HEK293 (cell line): ENCODE measurements around the gene NGB.
A peak's percentile ranks its signal among the peaks of the same experiment; 100 is the strongest.

Source experiments
- BCL11B ChIP-seq: fragments of 450-650 bp; formaldehyde crosslinking; IDR thresholded peaks from 2 replicates; pipeline ENCODE4 v1.5.1; 2016; ENCODE audit warnings: low read depth, missing biosample characterization, missing genetic modification characterization
- ELK4 ChIP-seq: IDR thresholded peaks from 2 replicates; pipeline ENCODE4 v1.6.1; 2011; ENCODE audit warnings: mild to moderate bottlenecking, low read depth, low read length, borderline replicate concordance
- GFI1B ChIP-seq: fragments of 450-650 bp; formaldehyde crosslinking; IDR thresholded peaks from 2 replicates; pipeline ENCODE4 v1.5.1; 2016; ENCODE audit warnings: missing biosample characterization, missing genetic modification characterization
- PRDM4 ChIP-seq: fragments of 450-650 bp; formaldehyde crosslinking; IDR thresholded peaks from 2 replicates; pipeline ENCODE4 v1.5.1; 2017; ENCODE audit warnings: missing biosample characterization, missing genetic modification characterization
- SP2 ChIP-seq: fragments of 450-650 bp; formaldehyde crosslinking; IDR thresholded peaks from 2 replicates; pipeline ENCODE4 v1.5.1; 2016; ENCODE audit warnings: missing biosample characterization, missing genetic modification characterization
- SP3 ChIP-seq: fragments of 450-650 bp; formaldehyde crosslinking; IDR thresholded peaks from 2 replicates; pipeline ENCODE4 v1.5.1; 2016; ENCODE audit warnings: missing biosample characterization, missing genetic modification characterization
- YY2 ChIP-seq: fragments of 450-650 bp; formaldehyde crosslinking; IDR thresholded peaks from 2 replicates; pipeline ENCODE4 v1.5.1; 2016; ENCODE audit warnings: missing biosample characterization, missing genetic modification characterization
- ZBTB20 ChIP-seq: fragments of 450-650 bp; formaldehyde crosslinking; IDR thresholded peaks from 2 replicates; pipeline ENCODE4 v1.5.1; 2016; ENCODE audit warnings: missing biosample characterization, missing genetic modification characterization
- ZFP3 ChIP-seq: fragments of 450-650 bp; formaldehyde crosslinking; IDR thresholded peaks from 2 replicates; pipeline ENCODE4 v1.5.1; 2016; ENCODE audit warnings: low read depth, missing biosample characterization, missing genetic modification characterization
- ZFP69B ChIP-seq: fragments of 450-650 bp; formaldehyde crosslinking; IDR thresholded peaks from 2 replicates; pipeline ENCODE4 v1.5.1; 2016; ENCODE audit warnings: missing biosample characterization, missing genetic modification characterization
- ZNF202 ChIP-seq: fragments of 450-650 bp; formaldehyde crosslinking; IDR thresholded peaks from 2 replicates; pipeline ENCODE4 v1.5.1; 2016; ENCODE audit warnings: missing biosample characterization, missing genetic modification characterization, borderline replicate concordance
- ZNF280C ChIP-seq: fragments of 450-650 bp; formaldehyde crosslinking; IDR thresholded peaks from 2 replicates; pipeline ENCODE4 v1.5.1; 2016; ENCODE audit warnings: missing biosample characterization, missing genetic modification characterization
- ZNF324 ChIP-seq: fragments of 450-650 bp; formaldehyde crosslinking; IDR thresholded peaks from 2 replicates; pipeline ENCODE4 v1.5.1; 2016; ENCODE audit warnings: missing biosample characterization, missing genetic modification characterization
- ZNF335 ChIP-seq: fragments of 450-650 bp; formaldehyde crosslinking; conservative IDR thresholded peaks from 2 replicates; pipeline ENCODE4 v1.5.1; 2016; ENCODE audit warnings: missing biosample characterization, missing genetic modification characterization
- ZNF341 ChIP-seq: fragments of 450-650 bp; formaldehyde crosslinking; IDR thresholded peaks from 2 replicates; pipeline ENCODE4; 2016; ENCODE audit warnings: low read depth, missing biosample characterization, missing genetic modification characterization
- ZNF449 ChIP-seq: fragments of 450-650 bp; formaldehyde crosslinking; IDR thresholded peaks from 2 replicates; pipeline ENCODE4 v1.5.1; 2017; ENCODE audit warnings: missing biosample characterization, mild to moderate bottlenecking, missing genetic modification characterization, moderate library complexity
- ZNF510 ChIP-seq: fragments of 450-650 bp; formaldehyde crosslinking; IDR thresholded peaks from 2 replicates; pipeline ENCODE4 v1.5.1; 2018; ENCODE audit warnings: mild to moderate bottlenecking, missing genetic modification characterization, missing biosample characterization; ENCODE audit not compliant: insufficient replicate concordance
- ZNF548 ChIP-seq: fragments of 450-650 bp; formaldehyde crosslinking; IDR thresholded peaks from 2 replicates; pipeline ENCODE4 v1.5.1; 2016; ENCODE audit warnings: missing biosample characterization, missing genetic modification characterization
- ZNF555 ChIP-seq: fragments of 450-650 bp; formaldehyde crosslinking; conservative IDR thresholded peaks from 2 replicates; pipeline ENCODE4 v1.5.1; 2017; ENCODE audit warnings: missing biosample characterization, mild to moderate bottlenecking, missing genetic modification characterization, inconsistent platforms
- ZNF561 ChIP-seq: fragments of 450-650 bp; IDR thresholded peaks from 2 replicates; pipeline ENCODE4 v1.5.1; 2018; ENCODE audit warnings: missing biosample characterization, missing genetic modification characterization, borderline replicate concordance
- ZNF585B ChIP-seq: fragments of 450-650 bp; formaldehyde crosslinking; IDR thresholded peaks from 2 replicates; pipeline ENCODE4 v1.5.1; 2016; ENCODE audit warnings: missing biosample characterization, missing genetic modification characterization
- ZNF610 ChIP-seq: fragments of 450-650 bp; formaldehyde crosslinking; IDR thresholded peaks from 2 replicates; pipeline ENCODE4 v1.5.1; 2016; ENCODE audit warnings: missing biosample characterization, missing genetic modification characterization, borderline replicate concordance
- ZNF654 ChIP-seq: fragments of 450-650 bp; formaldehyde crosslinking; IDR thresholded peaks from 2 replicates; pipeline ENCODE4 v1.5.1; 2016; ENCODE audit warnings: low read depth, missing biosample characterization, missing genetic modification characterization
- ZNF670 ChIP-seq: fragments of 450-650 bp; formaldehyde crosslinking; IDR thresholded peaks from 2 replicates; pipeline ENCODE4 v1.5.1; 2016; ENCODE audit warnings: missing biosample characterization, missing genetic modification characterization, low read depth
- ZNF704 ChIP-seq: fragments of 450-650 bp; formaldehyde crosslinking; IDR thresholded peaks from 2 replicates; pipeline ENCODE4 v1.5.1; 2016; ENCODE audit warnings: missing biosample characterization, missing genetic modification characterization
- ZNF830 ChIP-seq: fragments of 450-650 bp; IDR thresholded peaks from 2 replicates; pipeline ENCODE4 v1.5.0; 2018; ENCODE audit warnings: missing biosample characterization, missing genetic modification characterization, low read depth, mild to moderate bottlenecking, moderate library complexity
- ZNF837 ChIP-seq: fragments of 450-650 bp; formaldehyde crosslinking; IDR thresholded peaks from 2 replicates; pipeline ENCODE4 v1.5.1; 2016; ENCODE audit warnings: missing biosample characterization, missing genetic modification characterization
- TF ChIP-seq, protein P1 (sequence below): fragments of 450-650 bp; formaldehyde crosslinking; IDR thresholded peaks from 2 replicates; pipeline ENCODE4 v1.5.1; 2016; ENCODE audit warnings: missing biosample characterization, missing genetic modification characterization

Gene NGB

DNA sequence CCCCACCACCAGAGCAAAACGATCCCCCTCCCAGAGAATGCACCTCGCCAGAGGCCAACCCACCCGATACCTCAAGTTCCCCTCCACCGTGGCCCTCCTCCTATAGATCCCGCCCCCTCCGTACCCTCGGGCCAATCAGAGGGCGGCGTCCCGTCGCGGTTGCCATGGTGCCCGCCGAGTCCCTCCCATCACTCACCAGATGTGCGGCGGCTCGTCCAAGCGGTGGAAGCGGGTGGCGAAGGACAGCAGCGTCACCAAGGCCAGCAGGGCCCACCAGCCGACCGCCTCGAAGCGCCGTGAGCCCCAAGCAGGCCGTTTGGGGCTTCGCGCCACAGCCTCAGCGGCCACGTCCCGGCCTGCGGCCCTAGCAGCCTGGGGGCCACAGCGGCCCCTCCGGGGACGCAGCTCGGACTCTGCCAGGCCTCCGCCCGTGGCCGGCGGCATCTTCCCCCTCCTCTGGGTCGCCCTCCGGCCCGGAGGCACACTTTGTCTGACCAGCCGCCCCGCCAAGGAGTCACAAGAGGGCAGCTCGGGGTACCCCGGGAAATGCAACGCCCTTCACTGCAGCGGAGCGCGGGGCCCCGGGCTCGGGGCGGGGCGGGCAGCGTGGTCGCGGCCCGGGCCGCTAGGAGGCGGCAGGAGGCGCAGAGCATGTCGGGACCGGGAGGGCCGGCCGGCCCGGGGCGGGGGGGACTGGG is 49.4 kb upstream of the NGB start, which contains the start of gene POMT2 (continued):
- TF ChIP-seq, protein P1, sequence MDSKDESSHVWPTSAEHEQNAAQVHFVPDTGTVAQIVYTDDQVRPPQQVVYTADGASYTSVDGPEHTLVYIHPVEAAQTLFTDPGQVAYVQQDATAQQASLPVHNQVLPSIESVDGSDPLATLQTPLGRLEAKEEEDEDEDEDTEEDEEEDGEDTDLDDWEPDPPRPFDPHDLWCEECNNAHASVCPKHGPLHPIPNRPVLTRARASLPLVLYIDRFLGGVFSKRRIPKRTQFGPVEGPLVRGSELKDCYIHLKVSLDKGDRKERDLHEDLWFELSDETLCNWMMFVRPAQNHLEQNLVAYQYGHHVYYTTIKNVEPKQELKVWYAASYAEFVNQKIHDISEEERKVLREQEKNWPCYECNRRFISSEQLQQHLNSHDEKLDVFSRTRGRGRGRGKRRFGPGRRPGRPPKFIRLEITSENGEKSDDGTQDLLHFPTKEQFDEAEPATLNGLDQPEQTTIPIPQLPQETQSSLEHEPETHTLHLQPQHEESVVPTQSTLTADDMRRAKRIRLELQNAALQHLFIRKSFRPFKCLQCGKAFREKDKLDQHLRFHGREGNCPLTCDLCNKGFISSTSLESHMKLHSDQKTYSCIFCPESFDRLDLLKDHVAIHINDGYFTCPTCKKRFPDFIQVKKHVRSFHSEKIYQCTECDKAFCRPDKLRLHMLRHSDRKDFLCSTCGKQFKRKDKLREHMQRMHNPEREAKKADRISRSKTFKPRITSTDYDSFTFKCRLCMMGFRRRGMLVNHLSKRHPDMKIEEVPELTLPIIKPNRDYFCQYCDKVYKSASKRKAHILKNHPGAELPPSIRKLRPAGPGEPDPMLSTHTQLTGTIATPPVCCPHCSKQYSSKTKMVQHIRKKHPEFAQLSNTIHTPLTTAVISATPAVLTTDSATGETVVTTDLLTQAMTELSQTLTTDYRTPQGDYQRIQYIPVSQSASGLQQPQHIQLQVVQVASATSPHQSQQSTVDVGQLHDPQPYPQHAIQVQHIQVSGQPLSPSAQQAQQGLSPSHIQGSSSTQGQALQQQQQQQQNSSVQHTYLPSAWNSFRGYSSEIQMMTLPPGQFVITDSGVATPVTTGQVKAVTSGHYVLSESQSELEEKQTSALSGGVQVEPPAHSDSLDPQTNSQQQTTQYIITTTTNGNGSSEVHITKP (tag by site-specific recombination) = peak; percentile 42; the same call in 1 of the 2 replicates
- no peak for TF ChIP-seq ZFP3 (tag by site-specific recombination)
- no peak for TF ChIP-seq ZNF837 (tag by site-specific recombination)
- peak; percentile 13; the same call in 1 of the 2 replicates for TF ChIP-seq SP3
- TF ChIP-seq ZNF561 (tag by site-specific recombination) = peak; percentile 46; the same call in 1 of the 2 replicates
- TF ChIP-seq ZNF341 (tag by site-specific recombination) = no peak
- peak; percentile 97 for TF ChIP-seq ZBTB20 (tag by site-specific recombination)
- no peak; the same call in 1 of the 2 replicates for TF ChIP-seq ZNF704 (tag by site-specific recombination)
- TF ChIP-seq ZNF555 (tag by site-specific recombination) = no peak
- TF ChIP-seq ZNF202 (tag by site-specific recombination) = no peak
- TF ChIP-seq ZNF830 = no peak
- no peak for TF ChIP-seq ZNF585B (tag by site-specific recombination)
- TF ChIP-seq SP2 (tag by site-specific recombination) = peak; percentile 89
- no peak for TF ChIP-seq ZNF670 (tag by site-specific recombination)
- peak; percentile 93 for TF ChIP-seq ZFP69B (tag by site-specific recombination)
- no peak for TF ChIP-seq ZNF335 (tag by site-specific recombination)
- no peak for TF ChIP-seq ELK4
- TF ChIP-seq ZNF324 (tag by site-specific recombination) = no peak
- no peak for TF ChIP-seq ZNF280C (tag by site-specific recombination)
- TF ChIP-seq GFI1B = no peak
- no peak for TF ChIP-seq ZNF510 (tag by site-specific recombination)
- TF ChIP-seq BCL11B (tag by site-specific recombination) = peak; percentile 80; the same call in 1 of the 2 replicates
- TF ChIP-seq ZNF548 (tag by site-specific recombination) = no peak
- no peak for TF ChIP-seq ZNF449 (tag by site-specific recombination)
- TF ChIP-seq YY2 (tag by site-specific recombination) = 0 out of 2 replicates have a peak, but pooled peaks have one; percentile 19
- no peak for TF ChIP-seq ZNF654
- no peak for TF ChIP-seq ZNF610 (tag by site-specific recombination)
- no peak for TF ChIP-seq PRDM4 (tag by site-specific recombination)
